CD4-positive, alpha-beta T cell (primary cell): ENCODE results near the gene LAMA2. TPM values are rescaled to one million over a fixed set of nuclear protein-coding genes. Genes with fewer than 3 reads are reported as not detected.
"Not testable (repeated sequence)": the region's sequence is repeated elsewhere in the genome, so short reads cannot be mapped to it uniquely, and the experiment has no call there.

Experiments used
- ATAC-seq: fragments of 200-7000 bp; cut with Tn5 transposase; one replicate; pipeline ENCODE4 v1.10.0; 2022; ENCODE audit warnings: mild to moderate bottlenecking; ENCODE audit not compliant: poor library complexity
- CTCF ChIA-PET: fragments of 350-600 bp; sonication (Branson Sonifier 250); formaldehyde crosslinking; loops from one replicate; lab custom pipeline; 2021; ENCODE audit warnings: antibody characterized with exemption, inconsistent platforms; lab: Charles Lee
- POLR2A ChIA-PET: fragments of 350-600 bp; sonication (Branson Sonifier 250); formaldehyde crosslinking; loops from one replicate; lab custom pipeline; 2021; ENCODE audit warnings: antibody characterized with exemption, inconsistent platforms; lab: Charles Lee
- DNase-seq, 14 experiments: peaks; one replicate each; pipeline ENCODE4 v3.0.0-alpha.2; 2013 to 2020; ENCODE audit warnings: mixed read lengths in 2 of 14
- H3K27ac ChIP-seq, 2 donors: one replicate each; pipeline versions ENCODE4 v1.5.1 to v1.7.0; 2013; ENCODE audit warnings: low read length in 2 of 2, low read depth in 1 of 2, mild to moderate bottlenecking in 1 of 2
- H3K27me3 ChIP-seq, 2 experiments: 1 replicate in 1 of 2; 2 replicates in 1 of 2; pipeline versions ENCODE4 v1.6.1 to v1.7.0; 2013; ENCODE audit warnings: low read length in 2 of 2, control low read depth in 1 of 2, mild to moderate bottlenecking in 1 of 2, moderate library complexity in 1 of 2; ENCODE audit not compliant: insufficient read depth in 2 of 2, control insufficient read depth in 1 of 2
- H3K36me3 ChIP-seq: one replicate; pipeline ENCODE4 v1.6.1; 2013; ENCODE audit warnings: low read length, control low read depth; ENCODE audit not compliant: insufficient read depth
- H3K4me1 ChIP-seq: one replicate; pipeline ENCODE4 v1.6.1; 2013; ENCODE audit warnings: low read length, control low read depth; ENCODE audit not compliant: insufficient read depth
- H3K4me3 ChIP-seq: one replicate; pipeline ENCODE4 v1.5.1; 2013; ENCODE audit warnings: mild to moderate bottlenecking, low read length, moderate library complexity
- H3K9me3 ChIP-seq, 2 experiments: 1 replicate in 1 of 2; 2 replicates in 1 of 2; pipeline versions ENCODE4 v1.6.1 to v1.7.0; 2013; ENCODE audit warnings: low read length in 2 of 2, mild to moderate bottlenecking in 2 of 2, control low read depth in 1 of 2, moderate library complexity in 1 of 2; ENCODE audit not compliant: control insufficient read depth in 1 of 2, insufficient read depth in 1 of 2
- H3K27ac Mint-ChIP-seq: one replicate; pipeline ENCODE4 v1.8.0; 2020; ENCODE audit warnings: mixed read lengths
- H3K27me3 Mint-ChIP-seq: one replicate; pipeline ENCODE4 v1.8.0; 2021; ENCODE audit warnings: mixed read lengths
- H3K36me3 Mint-ChIP-seq: one replicate; pipeline ENCODE4 v1.8.0; 2021; ENCODE audit warnings: low read depth, mixed read lengths
- H3K4me1 Mint-ChIP-seq: one replicate; pipeline ENCODE4 v1.8.0; 2021; ENCODE audit warnings: low read depth, mixed read lengths
- H3K4me3 Mint-ChIP-seq: one replicate; pipeline ENCODE4 v1.8.0; 2020; ENCODE audit warnings: mild to moderate bottlenecking, mixed read lengths
- H3K9me3 Mint-ChIP-seq: one replicate; pipeline ENCODE4 v1.8.0; 2020; ENCODE audit warnings: mixed read lengths
- intact Hi-C, 2 experiments: fragments of 100-400 bp; cut with DNase I in 1 of 2; cut with micrococcal nuclease in 1 of 2; formaldehyde crosslinking; loops; one replicate each; pipeline versions ENCODE4 v1.15.1 to v1.9.0; 2023 to 2025; cut with DNase I, micrococcal nuclease
- total RNA-seq, 174 experiments: library from RNA in 2 of 174; stranded (reverse) in 2 of 174; gene quantifications; one replicate each; pipeline ENCODE4 v1.2.3 and lab custom pipeline; 2021 to 2026
- TF ChIP-seq, protein P1 (sequence below): fragments of 200-600 bp; IDR thresholded peaks from one replicate; pipeline ENCODE4 v1.8.0; 2022; ENCODE audit warnings: antibody characterized with exemption, mild to moderate bottlenecking

Gene LAMA2
- total RNA-seq, 2 experiments from 2014 or later: 0.05 to 0.06 TPM

DNA sequence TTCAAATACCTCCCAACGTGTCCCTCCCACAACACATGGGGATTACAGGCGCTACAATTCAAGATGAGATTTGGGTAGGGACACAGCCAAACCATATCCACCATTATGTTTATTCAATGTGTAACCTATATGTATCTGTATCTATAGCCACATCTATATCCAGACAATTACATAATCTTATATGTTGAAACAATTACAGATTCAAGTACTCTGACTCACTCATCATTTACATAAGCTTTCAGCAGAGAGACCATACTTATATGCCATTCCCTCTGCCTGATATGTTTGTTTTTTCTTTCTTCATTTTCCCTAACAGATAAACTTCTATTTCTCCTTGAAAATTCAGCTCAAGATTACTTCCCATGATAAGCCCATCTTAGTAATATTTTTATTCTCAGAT is 163.6 kb downstream of the LAMA2 start:
- Mint-ChIP-seq H3K4me1 (no peaks in the 10 kb centered on the region), H3K36me3 (no peaks in the 10 kb centered on the region), H3K9me3 (no peaks in the 10 kb centered on the region)

DNA sequence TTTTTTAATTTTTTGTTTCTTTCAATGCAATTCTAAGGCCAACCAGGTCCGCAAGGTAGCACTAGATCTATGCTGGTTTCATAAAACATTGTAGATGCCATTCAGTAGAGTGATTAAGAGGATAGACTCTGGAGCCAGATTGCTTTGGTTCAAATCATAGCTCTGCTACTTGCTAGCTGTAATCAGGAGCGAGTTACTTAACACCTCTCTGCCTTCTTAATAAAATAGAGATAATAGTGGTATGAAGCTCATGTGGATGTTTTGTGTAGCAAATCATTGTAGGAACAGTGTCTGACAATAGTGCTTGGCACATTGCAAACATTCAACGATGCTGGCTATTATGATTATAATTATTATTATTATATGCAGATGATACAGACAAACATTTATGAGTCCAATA is 164.9 kb downstream of the LAMA2 start:
- no peak for DNase-seq
- no peaks in the 10 kb centered on the region for H3K27me3 ChIP-seq
- Mint-ChIP-seq H3K27ac (no peak overlapping the region), H3K4me1 (no peaks in the 10 kb centered on the region), H3K27me3 (no peaks in the 10 kb centered on the region), H3K9me3 (no peaks in the 10 kb centered on the region), H3K4me3 (no peak overlapping the region), H3K36me3 (no peaks in the 10 kb centered on the region)
- ChIA-PET CTCF (no interaction called here), POLR2A (no interaction called here)
- no peak for ATAC-seq
- intact Hi-C loops: no loop called here
- H3K9me3 ChIP-seq: no peaks in the 10 kb centered on the region
- H3K36me3 ChIP-seq: no peaks in the 10 kb centered on the region
- TF ChIP-seq, protein P1, sequence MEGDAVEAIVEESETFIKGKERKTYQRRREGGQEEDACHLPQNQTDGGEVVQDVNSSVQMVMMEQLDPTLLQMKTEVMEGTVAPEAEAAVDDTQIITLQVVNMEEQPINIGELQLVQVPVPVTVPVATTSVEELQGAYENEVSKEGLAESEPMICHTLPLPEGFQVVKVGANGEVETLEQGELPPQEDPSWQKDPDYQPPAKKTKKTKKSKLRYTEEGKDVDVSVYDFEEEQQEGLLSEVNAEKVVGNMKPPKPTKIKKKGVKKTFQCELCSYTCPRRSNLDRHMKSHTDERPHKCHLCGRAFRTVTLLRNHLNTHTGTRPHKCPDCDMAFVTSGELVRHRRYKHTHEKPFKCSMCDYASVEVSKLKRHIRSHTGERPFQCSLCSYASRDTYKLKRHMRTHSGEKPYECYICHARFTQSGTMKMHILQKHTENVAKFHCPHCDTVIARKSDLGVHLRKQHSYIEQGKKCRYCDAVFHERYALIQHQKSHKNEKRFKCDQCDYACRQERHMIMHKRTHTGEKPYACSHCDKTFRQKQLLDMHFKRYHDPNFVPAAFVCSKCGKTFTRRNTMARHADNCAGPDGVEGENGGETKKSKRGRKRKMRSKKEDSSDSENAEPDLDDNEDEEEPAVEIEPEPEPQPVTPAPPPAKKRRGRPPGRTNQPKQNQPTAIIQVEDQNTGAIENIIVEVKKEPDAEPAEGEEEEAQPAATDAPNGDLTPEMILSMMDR: no peak
- H3K4me3 ChIP-seq: no peak overlapping the region
- no peaks in the 10 kb centered on the region for H3K4me1 ChIP-seq
- no peak overlapping the region for H3K27ac ChIP-seq

More for the DNA sequence above, 163.6 kb downstream of the LAMA2 start:
- Histone ChIP-seq H3K27ac (no peak overlapping the region), H3K4me3 (no peak overlapping the region), H3K4me1 (no peaks in the 10 kb centered on the region), H3K27me3 (no peaks in the 10 kb centered on the region), H3K36me3 (no peaks in the 10 kb centered on the region), H3K9me3 (no peaks in the 10 kb centered on the region)
- DNase-seq (no peak), ATAC-seq (no peak)
- ChIA-PET CTCF (no interaction called here), POLR2A (no interaction called here)
- Mint-ChIP-seq H3K4me3 (no peak overlapping the region), H3K27ac (no peak overlapping the region), H3K27me3 (no peaks in the 10 kb centered on the region)
- intact Hi-C loops: no loop called here
- TF ChIP-seq, protein P1: no peak

DNA sequence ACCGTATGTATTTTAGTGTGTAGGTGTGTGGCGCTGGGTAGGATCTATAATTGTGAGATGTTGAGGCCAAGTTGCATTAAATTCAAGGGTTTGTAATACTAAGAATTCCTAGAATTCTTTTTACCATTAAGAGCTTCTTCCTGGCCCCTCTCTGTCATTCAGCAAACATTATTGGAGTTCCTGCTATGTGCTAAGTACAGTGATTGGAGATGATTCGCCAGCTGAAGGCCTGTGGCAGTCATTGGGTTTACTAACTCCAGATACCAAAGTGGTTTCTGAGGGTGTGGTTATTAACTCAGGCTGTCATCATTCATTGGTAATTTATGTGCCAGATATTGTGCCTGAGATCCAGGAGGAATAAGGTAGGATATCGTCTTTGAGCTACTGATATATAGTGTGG is 167.1 kb downstream of the LAMA2 start:
- DNase-seq (no peak), ATAC-seq (no peak)
- Mint-ChIP-seq H3K9me3 (no peaks in the 10 kb centered on the region), H3K4me3 (no peak overlapping the region), H3K27me3 (peaks cover 5% of the 10 kb centered on the region), H3K36me3 (no peaks in the 10 kb centered on the region), H3K4me1 (no peaks in the 10 kb centered on the region), H3K27ac (no peak overlapping the region)
- Histone ChIP-seq H3K36me3 (no peaks in the 10 kb centered on the region), H3K27me3 (no peaks in the 10 kb centered on the region), H3K9me3 (no peaks in the 10 kb centered on the region), H3K27ac (no peak overlapping the region), H3K4me1 (no peaks in the 10 kb centered on the region), H3K4me3 (no peak overlapping the region)
- TF ChIP-seq, protein P1: no peak
- ChIA-PET POLR2A (no interaction called here), CTCF (no interaction called here)
- intact Hi-C loops: no loop called here

DNA sequence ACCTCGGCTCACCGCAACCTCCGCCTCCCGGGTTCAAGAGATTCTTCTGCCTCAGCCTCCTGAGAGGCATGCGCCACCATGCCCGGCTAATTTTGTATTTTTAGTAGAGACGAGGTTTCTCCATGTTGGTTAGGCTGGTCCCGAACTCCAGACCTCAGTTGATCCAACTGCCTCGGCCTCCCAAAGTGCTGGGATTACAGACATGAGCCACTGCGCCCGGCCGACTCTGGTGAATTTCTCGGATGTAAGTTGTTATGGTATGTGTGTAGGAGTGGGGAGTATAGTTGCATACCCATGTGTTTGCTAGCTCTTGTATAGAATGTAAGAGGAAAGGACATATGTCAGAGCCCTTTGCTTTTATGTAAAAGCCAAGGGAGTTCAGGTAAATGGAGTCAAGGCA is 170.2 kb downstream of the LAMA2 start:
- H3K9me3 ChIP-seq, H3K36me3 ChIP-seq, CTCF ChIA-PET, ATAC-seq, H3K27me3 Mint-ChIP-seq, H3K27ac Mint-ChIP-seq, H3K9me3 Mint-ChIP-seq, H3K4me3 ChIP-seq, H3K4me3 Mint-ChIP-seq, H3K27me3 ChIP-seq, H3K4me1 ChIP-seq, DNase-seq, intact Hi-C loops, H3K36me3 Mint-ChIP-seq, POLR2A ChIA-PET, H3K27ac ChIP-seq, H3K4me1 Mint-ChIP-seq: not testable (repeated sequence)
